IMR-90 (cell line): ENCODE data around the gene PKD1L1. TPM values are rescaled to one million over a fixed set of nuclear protein-coding genes. Genes with fewer than 3 reads are reported as not detected.

Source experiments
- ATAC-seq: fragments of 200-7000 bp; cut with Tn5 transposase; 2 replicates; pipeline ENCODE4 v1.9.1; 2020; ENCODE audit warnings: low read depth, mild to moderate bottlenecking, moderate library complexity
- BruUV-seq: library from RNA; stranded (reverse); fragments of 400-500 nt; replicated peaks from 2 replicates; lab custom pipeline; 2021; lab: Mats Ljungman, UMichigan
- CTCF ChIA-PET: fragments of 300-600 bp; formaldehyde crosslinking; extraction: SDS; loops from one replicate; lab custom pipeline; 2021; ENCODE audit warnings: antibody characterized with exemption; lab: Yijun Ruan, JAX
- POLR2A ChIA-PET: fragments of 300-600 bp; sonication (Branson Sonifier 250); formaldehyde crosslinking; loops from one replicate; lab custom pipeline; 2022; ENCODE audit warnings: antibody characterized with exemption; ENCODE audit not compliant: unreplicated experiment; lab: Charles Lee
- DNase-seq: peaks from one replicate; pipeline ENCODE4 v3.0.0; 2013
- H2AFZ ChIP-seq: replicated peaks from 2 replicates; pipeline ENCODE3; 2013; ENCODE audit warnings: low read length, mild to moderate bottlenecking; ENCODE audit not compliant: poor library complexity
- H2AK5ac ChIP-seq: 2 replicates; pipeline ENCODE4 v1.6.1; 2013; ENCODE audit warnings: low read depth, low read length, inconsistent platforms
- H2AK9ac ChIP-seq: replicated peaks from 2 replicates; pipeline ENCODE3; 2013; ENCODE audit warnings: mild to moderate bottlenecking, low read depth, low read length, moderate library complexity; ENCODE audit not compliant: poor library complexity
- H2BK120ac ChIP-seq: 2 replicates; pipeline ENCODE4 v1.6.1; 2013; ENCODE audit warnings: low read depth, low read length, inconsistent platforms
- H2BK15ac ChIP-seq: 3 replicates; pipeline ENCODE4 v1.6.1; 2013; ENCODE audit warnings: low read depth, low read length, inconsistent platforms
- H2BK20ac ChIP-seq: 2 replicates; pipeline ENCODE4 v1.6.1; 2013; ENCODE audit warnings: low read depth, mild to moderate bottlenecking, inconsistent platforms, low read length, moderate library complexity
- H2BK5ac ChIP-seq: 2 replicates; pipeline ENCODE4 v1.6.1; 2013; ENCODE audit warnings: mild to moderate bottlenecking, low read depth, low read length, inconsistent platforms; ENCODE audit not compliant: poor library complexity, severe bottlenecking
- H3K14ac ChIP-seq: replicated peaks from 2 replicates; pipeline ENCODE4 v1.6.1; 2013; ENCODE audit warnings: low read depth, low read length, inconsistent platforms
- H3K18ac ChIP-seq: 2 replicates; pipeline ENCODE4 v1.6.1; 2013; ENCODE audit warnings: low read depth, low read length, control low read depth
- H3K23ac ChIP-seq: 2 replicates; pipeline ENCODE4 v1.6.1; 2013; ENCODE audit warnings: low read depth, low read length, inconsistent platforms
- H3K27ac ChIP-seq: 2 replicates; pipeline ENCODE4 v1.5.1; 2013; ENCODE audit warnings: mild to moderate bottlenecking, control low read depth, low read length; ENCODE audit not compliant: insufficient read depth
- H3K27me3 ChIP-seq: 2 replicates; pipeline ENCODE4 v1.6.1; 2013; ENCODE audit warnings: low read length; ENCODE audit not compliant: control insufficient read depth, insufficient read depth
- H3K36me3 ChIP-seq: 2 replicates; pipeline ENCODE4 v1.6.1; 2013; ENCODE audit warnings: low read length, mixed read lengths; ENCODE audit not compliant: control insufficient read depth, insufficient read depth
- H3K4ac ChIP-seq: 2 replicates; pipeline ENCODE4 v1.6.1; 2013; ENCODE audit warnings: low read depth, low read length, inconsistent platforms
- H3K4me1 ChIP-seq: 2 replicates; pipeline ENCODE4 v1.6.1; 2013; ENCODE audit warnings: low read length, mixed read lengths; ENCODE audit not compliant: control insufficient read depth, insufficient read depth
- H3K4me2 ChIP-seq: 2 replicates; pipeline ENCODE4 v1.6.1; 2013; ENCODE audit warnings: low read depth, mild to moderate bottlenecking, control low read depth, low read length, moderate library complexity
- H3K4me3 ChIP-seq: 2 replicates; pipeline ENCODE4 v1.5.1; 2013; ENCODE audit warnings: low read depth, mild to moderate bottlenecking, control low read depth, low read length, moderate library complexity; ENCODE audit not compliant: insufficient read depth
- H3K56ac ChIP-seq: 2 replicates; pipeline ENCODE4 v1.6.1; 2013; ENCODE audit warnings: low read length, inconsistent platforms; ENCODE audit not compliant: insufficient read depth; ENCODE audit errors: extremely low read depth
- H3K79me1 ChIP-seq, 2 experiments: 2 replicates each; pipeline ENCODE4 v1.6.1; 2013; ENCODE audit warnings: low read length in 2 of 2, inconsistent platforms in 1 of 2, low read depth in 1 of 2
- H3K9ac ChIP-seq: 2 replicates; pipeline ENCODE4 v1.6.1; 2013; ENCODE audit warnings: low read depth, low read length, control low read depth
- H3K9me1 ChIP-seq: 2 replicates; pipeline ENCODE4 v1.6.1; 2013; ENCODE audit warnings: low read length, inconsistent platforms; ENCODE audit not compliant: insufficient read depth
- H3K9me3 ChIP-seq: 2 replicates; pipeline ENCODE4 v1.6.1; 2013; ENCODE audit warnings: low read length; ENCODE audit not compliant: control insufficient read depth, insufficient read depth
- H4K20me1 ChIP-seq: 2 replicates; pipeline ENCODE4 v1.6.1; 2013; ENCODE audit warnings: low read length, inconsistent platforms; ENCODE audit not compliant: insufficient read depth
- H4K5ac ChIP-seq: 2 replicates; pipeline ENCODE4 v1.6.1; 2013; ENCODE audit warnings: mild to moderate bottlenecking, low read depth, low read length, control low read depth
- H4K8ac ChIP-seq, 2 experiments: 2 replicates each; pipeline ENCODE4 v1.6.1; 2013; ENCODE audit warnings: low read depth in 2 of 2, low read length in 2 of 2, control low read depth in 1 of 2, inconsistent platforms in 1 of 2
- H4K91ac ChIP-seq: 2 replicates; pipeline ENCODE4 v1.6.1; 2013; ENCODE audit warnings: low read depth, low read length, inconsistent platforms; ENCODE audit not compliant: insufficient read depth
- BHLHE40 ChIP-seq: fragments of 150-350 bp; IDR thresholded peaks from 2 replicates; pipeline ENCODE4 v1.6.1; 2016; ENCODE audit warnings: mild to moderate bottlenecking, low read depth, low read length
- CEBPB ChIP-seq: IDR thresholded peaks from 2 replicates; pipeline ENCODE4 v1.6.1; 2012; ENCODE audit warnings: low read depth, low read length, improper control_type of control experiment
- CHD1 ChIP-seq: IDR thresholded peaks from 2 replicates; pipeline ENCODE4 v1.6.1; 2012; ENCODE audit warnings: low read depth, low read length, improper control_type of control experiment
- CTCF ChIP-seq: conservative IDR thresholded peaks from 2 replicates; pipeline ENCODE4 v1.5.1; 2012; ENCODE audit warnings: mild to moderate bottlenecking, low read depth, low read length, improper control_type of control experiment
- ELK1 ChIP-seq: fragments of 150-350 bp; IDR thresholded peaks from 2 replicates; pipeline ENCODE4 v1.6.1; 2016; ENCODE audit warnings: low read depth, mild to moderate bottlenecking, low read length, moderate library complexity, borderline replicate concordance
- MXI1 ChIP-seq: IDR thresholded peaks from 2 replicates; pipeline ENCODE4 v1.6.1; 2012; ENCODE audit warnings: low read depth, mild to moderate bottlenecking, low read length, moderate library complexity, borderline replicate concordance
- POLR2A ChIP-seq: IDR thresholded peaks from 2 replicates; pipeline ENCODE4 v1.6.1; 2012; ENCODE audit warnings: mild to moderate bottlenecking, low read depth, low read length
- RAD21 ChIP-seq: IDR thresholded peaks from 2 replicates; pipeline ENCODE4 v1.6.1; 2012; ENCODE audit warnings: low read length, improper control_type of control experiment
- RCOR1 ChIP-seq: IDR thresholded peaks from 2 replicates; pipeline ENCODE4 v1.6.1; 2012; ENCODE audit warnings: mild to moderate bottlenecking, low read length, improper control_type of control experiment; ENCODE audit not compliant: insufficient replicate concordance
- RFX5 ChIP-seq: IDR thresholded peaks from 2 replicates; pipeline ENCODE4 v1.8.0; 2012; ENCODE audit warnings: low read depth, mild to moderate bottlenecking, low read length, moderate library complexity
- SMC3 ChIP-seq: fragments of 150-350 bp; IDR thresholded peaks from 2 replicates; pipeline ENCODE4 v1.6.1; 2016; ENCODE audit warnings: low read depth, mild to moderate bottlenecking, antibody characterized with exemption, low read length, moderate library complexity
- USF2 ChIP-seq: fragments of 150-350 bp; IDR thresholded peaks from 2 replicates; pipeline ENCODE4 v1.6.1; 2017; ENCODE audit warnings: mild to moderate bottlenecking, antibody characterized with exemption, low read length, low read depth
- WGBS, 2 experiments: methylation state at CpG; one replicate each; pipeline versions ENCODE4 v1.1.5 to v1.1.7; 2013; ENCODE audit warnings: missing lambda C conversion rate in 2 of 2; ENCODE audit not compliant: insufficient read length in 1 of 2; ENCODE audit errors: extremely low coverage in 2 of 2; 5-methylcytosine and 5-hydroxymethylcytosine counted together
- dilution Hi-C: fragments of 300-500 bp; cut with HindIII; formaldehyde crosslinking; loops from one replicate; pipeline ENCODE4 v1.14.3; 2018; ENCODE audit warnings: low sequenced_read_pairs; ENCODE audit not compliant: unreplicated experiment
- in situ Hi-C: fragments of 300-500 bp; cut with MboI; formaldehyde crosslinking; loops from 3 replicates; pipeline ENCODE4 v1.14.3; 2019; ENCODE audit warnings: low sequenced_read_pairs, inconsistent platforms, mixed read lengths
- intact Hi-C: fragments of 100-400 bp; cut with micrococcal nuclease; formaldehyde crosslinking; loops from 2 replicates; pipeline ENCODE4 v1.10.0; 2022
- polyA plus RNA-seq, 3 experiments: library from polyadenylated mRNA; depleted of rRNA; stranded (reverse); fragments of >200 nt; gene quantifications; 2 replicates each; pipeline ENCODE4 v1.2.3, GENCODE V29; 2012; ENCODE audit warnings: low replicate concordance in 1 of 3
- total RNA-seq: library from RNA; depleted of rRNA; stranded (reverse); fragments of >200 nt; gene quantifications from 2 replicates; pipeline ENCODE4 v1.2.3, GENCODE V29; 2012

The PKD1L1 gene
- total and polyA plus RNA-seq, 2 of the 4 experiments (the other 2 are of a cell fraction), result under 0.01 to 0.15 TPM

GRCh38 chr7:47843291-47843690, 105.0 kb downstream of the PKD1L1 start:
- CTCF ChIA-PET, result no interaction called here

More at GRCh38 chr7:47843291-47843690, 105.0 kb downstream of the PKD1L1 start:
- Histone ChIP-seq H3K79me1 (no peaks in the 10 kb centered on the region), H3K4me1 (peaks cover 12% of the 10 kb centered on the region), H4K91ac (peak overlapping the region; percentile 6; the same call in 1 of the 2 replicates), H3K9me1 (peaks cover 23% of the 10 kb centered on the region), H3K4me3 (no peak overlapping the region), H2BK5ac (no peak overlapping the region), H3K18ac (no peak overlapping the region), H2BK15ac (peak overlapping the region; percentile 21; the same call in 1 of the 3 replicates), H3K27me3 (peaks cover 3% of the 10 kb centered on the region; the same call in 1 of the 2 replicates), H3K23ac (no peak overlapping the region), H3K4me2 (no peak overlapping the region), H4K8ac (no peak overlapping the region), H2AK9ac (no peak overlapping the region), H2AK5ac (peak overlapping the region; percentile 81), H3K14ac (no peak overlapping the region), H2BK120ac (peak overlapping the region; percentile 33; the same call in 1 of the 2 replicates), H2BK20ac (peak overlapping the region; percentile 46; the same call in 1 of the 2 replicates), H3K4ac (peak overlapping the region; percentile 33), H3K36me3 (no peaks in the 10 kb centered on the region), H2AFZ (no peak overlapping the region), H3K9ac (no peak overlapping the region), H4K5ac (no peak overlapping the region), H4K20me1 (no peaks in the 10 kb centered on the region; the same call in 1 of the 2 replicates), H3K9me3 (no peaks in the 10 kb centered on the region), H3K27ac (no peak overlapping the region), H3K56ac (no peak overlapping the region)
- dilution Hi-C loops (no loop called here), intact Hi-C loops (no loop called here), in situ Hi-C loops (no loop called here)
- POLR2A ChIA-PET, result no interaction called here
- no peak for TF ChIP-seq RAD21
- TF ChIP-seq ELK1, result no peak
- TF ChIP-seq RCOR1, result no peak
- TF ChIP-seq RFX5, result no peak
- no peak for TF ChIP-seq CHD1
- TF ChIP-seq CTCF, result no peak
- TF ChIP-seq SMC3, result no peak
- no peak for TF ChIP-seq CEBPB
- TF ChIP-seq MXI1, result no peak
- no peak for TF ChIP-seq USF2
- TF ChIP-seq POLR2A, result no peak
- TF ChIP-seq BHLHE40, result no peak
- no TSS peak for BruUV-seq
- ATAC-seq (no peak), DNase-seq (no peak)
- WGBS, 2 experiments, result no CpG with 5 or more reads among the region's 2 CpGs
